ENCODE results near the gene OTUD6A.
A peak's percentile ranks its signal among the peaks of the same experiment; 100 is the strongest.

OTUD6A gene

GRCh38 chrX:70038951-70039350, 23.3 kb upstream of the OTUD6A start:
- H3K27me3 ChIP-seq (ENCODE audit: insufficient read depth, poor library complexity, severe bottlenecking): no peaks in the 10 kb centered on the region
- no peak for TF ChIP-seq CTCF (IDR thresholded peaks at IDR 0.05; ENCODE audit: poor library complexity, severe bottlenecking)
- ATAC-seq (ENCODE audit: low read depth): no peak
- no peak for DNase-seq (ENCODE audit: low spot score)
- no peak overlapping the region for H3K27ac ChIP-seq (ENCODE audit: poor library complexity, severe bottlenecking)
- no peak overlapping the region for H3K4me3 ChIP-seq (ENCODE audit: severe bottlenecking)
- no peaks in the 10 kb centered on the region for H3K4me1 ChIP-seq (ENCODE audit: insufficient read depth, poor library complexity, severe bottlenecking)
- no peaks in the 10 kb centered on the region for H3K9me3 ChIP-seq (ENCODE audit: severe bottlenecking)
- H3K36me3 ChIP-seq (ENCODE audit: low read depth): no peaks in the 10 kb centered on the region

DNA sequence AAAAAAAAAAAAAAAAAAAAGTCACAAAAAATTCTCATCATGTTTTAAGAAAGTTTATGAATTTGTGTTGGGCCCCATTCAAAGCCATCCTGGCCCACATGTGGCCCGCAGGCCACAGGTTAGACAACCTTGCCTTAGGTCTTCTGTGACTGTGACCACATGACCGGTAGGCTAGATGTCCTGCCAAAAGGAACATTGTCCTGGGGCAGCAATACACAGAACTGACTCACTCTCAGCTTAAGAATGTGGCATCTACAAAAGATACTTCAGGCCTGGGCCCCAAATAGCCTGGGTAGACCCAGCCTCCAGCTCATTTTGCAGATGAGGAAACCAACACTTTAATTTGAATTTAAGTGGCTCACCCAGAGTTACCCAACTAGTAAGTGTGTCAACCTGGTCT, 22.5 kb upstream of the OTUD6A start:
- no peak for DNase-seq (ENCODE audit: low spot score)
- H3K4me1 ChIP-seq (ENCODE audit: insufficient read depth, poor library complexity, severe bottlenecking): no peaks in the 10 kb centered on the region
- TF ChIP-seq CTCF (IDR thresholded peaks at IDR 0.05; ENCODE audit: poor library complexity, severe bottlenecking): no peak
- H3K27me3 ChIP-seq (ENCODE audit: insufficient read depth, poor library complexity, severe bottlenecking): no peaks in the 10 kb centered on the region
- no peaks in the 10 kb centered on the region for H3K36me3 ChIP-seq (ENCODE audit: low read depth)
- no peaks in the 10 kb centered on the region for H3K9me3 ChIP-seq (ENCODE audit: severe bottlenecking)
- H3K4me3 ChIP-seq (ENCODE audit: severe bottlenecking): no peak overlapping the region
- ATAC-seq (ENCODE audit: low read depth): 0 out of 3 replicates have a peak, but pooled peaks have one; percentile 31
- no peak overlapping the region for H3K27ac ChIP-seq (ENCODE audit: poor library complexity, severe bottlenecking)

DNA sequence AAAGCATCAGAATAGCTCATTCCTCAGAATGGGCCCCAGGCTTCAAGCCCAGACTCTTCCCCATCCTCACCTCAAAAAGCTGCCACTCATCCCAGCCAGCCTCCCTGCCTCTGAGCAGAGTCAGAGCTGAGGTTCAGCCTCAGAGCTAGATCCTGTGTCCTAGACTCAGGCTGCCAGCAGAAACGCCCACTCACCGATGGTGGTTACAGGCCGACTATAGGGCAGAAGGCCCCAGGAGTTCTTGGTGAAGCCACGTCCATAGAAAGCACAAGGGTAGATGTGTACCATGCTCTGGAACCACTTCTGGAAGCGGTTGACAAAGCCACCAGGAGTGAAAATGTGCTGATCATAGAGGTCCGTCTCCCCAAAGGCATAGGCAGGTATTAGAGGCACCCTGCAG, 20.3 kb upstream of the OTUD6A start:
- H3K4me1 ChIP-seq (ENCODE audit: insufficient read depth, poor library complexity, severe bottlenecking): peaks cover 5% of the 10 kb centered on the region
- no peak for DNase-seq (ENCODE audit: low spot score)
- ATAC-seq (ENCODE audit: low read depth): no peak
- no peak overlapping the region for H3K4me3 ChIP-seq (ENCODE audit: severe bottlenecking)
- H3K36me3 ChIP-seq (ENCODE audit: low read depth): no peaks in the 10 kb centered on the region
- no peak overlapping the region for H3K27ac ChIP-seq (ENCODE audit: poor library complexity, severe bottlenecking)
- no peaks in the 10 kb centered on the region for H3K9me3 ChIP-seq (ENCODE audit: severe bottlenecking)
- TF ChIP-seq CTCF (IDR thresholded peaks at IDR 0.05; ENCODE audit: poor library complexity, severe bottlenecking): no peak
- no peaks in the 10 kb centered on the region for H3K27me3 ChIP-seq (ENCODE audit: insufficient read depth, poor library complexity, severe bottlenecking)

- ATAC-seq (ENCODE audit: low read depth): no peak
- no peak for DNase-seq (ENCODE audit: low spot score)
Observed at GRCh38 chrX:70042399-70043371, 19.6 kb upstream of the OTUD6A start.

More at GRCh38 chrX:70042399-70043371, 19.6 kb upstream of the OTUD6A start:
- no peak overlapping the region for H3K4me3 ChIP-seq (ENCODE audit: severe bottlenecking)
- H3K4me1 ChIP-seq (ENCODE audit: insufficient read depth, poor library complexity, severe bottlenecking): peaks cover 11% of the 10 kb centered on the region
- H3K27me3 ChIP-seq (ENCODE audit: insufficient read depth, poor library complexity, severe bottlenecking): no peaks in the 10 kb centered on the region
- TF ChIP-seq CTCF (IDR thresholded peaks at IDR 0.05; ENCODE audit: poor library complexity, severe bottlenecking): no peak
- no peaks in the 10 kb centered on the region for H3K9me3 ChIP-seq (ENCODE audit: severe bottlenecking)
- no peaks in the 10 kb centered on the region for H3K36me3 ChIP-seq (ENCODE audit: low read depth)
- H3K27ac ChIP-seq (ENCODE audit: poor library complexity, severe bottlenecking): no peak overlapping the region
